ENCODE measurements around the gene PDLIM7. TPM values are rescaled to one million over a fixed set of nuclear protein-coding genes. Genes with fewer than 3 reads are reported as not detected.
A peak's percentile ranks its signal among the peaks of the same experiment; 100 is the strongest.

PDLIM7 gene
- total and polyA plus RNA-seq, 2 of the 8 experiments (the other 6 are each of a cell fraction or from before 2014, with no cell fraction given) = 67.3 to 94.2 TPM

- Histone ChIP-seq H3K4ac (replicated peaks; ENCODE audit: insufficient read length, low read depth, low read length) (peak overlapping the region; percentile 87), H3K9ac (replicated peaks in 1 of 4; ENCODE audit: extremely low read depth in 1 of 4, low read depth in 3 of 4, low read length in 3 of 4) (peak overlapping the region in 3 of 4 experiments; percentile 37 to 75 (median 60); a peak in 5 of 7 replicates), H3K79me1 (ENCODE audit: low read depth, low read length) (no peaks in the 10 kb centered on the region; the same call in none of the 2 replicates), H3K14ac (ENCODE audit: insufficient read length) (no peak overlapping the region), H4K8ac (ENCODE audit: extremely low read depth, insufficient read depth, low read length) (peak overlapping the region; percentile 87), H3K9me3 (ENCODE audit: insufficient read depth in 2 of 2, low read depth in 1 of 2, low read length in 1 of 2) (no peaks in the 10 kb centered on the region), H2BK120ac (replicated peaks; ENCODE audit: low read depth, low read length) (peak overlapping the region; percentile 63), H3K36me3 (ENCODE audit: control insufficient read depth in 2 of 4, insufficient read depth in 4 of 4, low read length in 3 of 4) (no peaks in the 10 kb centered on the region), H2BK5ac (ENCODE audit: low read depth, low read length) (peak overlapping the region; percentile 68; the same call in 1 of the 2 replicates), H3K4me2 (ENCODE audit: insufficient read depth in 1 of 2, low read depth in 2 of 2, low read length in 2 of 2) (peak overlapping the region; percentile 89 to 93), H3K79me2 (ENCODE audit: control insufficient read depth in 1 of 2, insufficient read depth in 2 of 2, low read length in 2 of 2) (no peaks in the 10 kb centered on the region), H4K91ac (replicated peaks; ENCODE audit: insufficient read length, low read length) (peak overlapping the region; percentile 99), H3K23me2 (ENCODE audit: low read depth, low read length) (peaks cover 9% of the 10 kb centered on the region), H3K23ac (ENCODE audit: insufficient read length) (no peak overlapping the region), H2AFZ (ENCODE audit: low read length) (0 out of 2 replicates have a peak overlapping the region, but pooled peaks have one; percentile 14), H3K27ac (ENCODE audit: low read depth, low read length) (peak overlapping the region; percentile 59), H2BK20ac (ENCODE audit: low read length) (no peak overlapping the region), H3K4me3 (ENCODE audit: extremely low read depth in 1 of 4, insufficient read depth in 2 of 4, low read depth in 3 of 4, low read length in 4 of 4) (peak overlapping the region; percentile 33 to 74 (median 53)), H2BK12ac (ENCODE audit: low read depth, low read length) (peak overlapping the region; percentile 20; the same call in 1 of the 2 replicates), H3K18ac (ENCODE audit: extremely low read depth, low read length) (peak overlapping the region; percentile 93), H4K20me1 (replicated peaks in 1 of 2; ENCODE audit: control insufficient read depth in 1 of 2, insufficient read depth in 2 of 2, low read length in 2 of 2) (peaks cover 0 to 7% of the 10 kb centered on the region in 2 experiments), H4K5ac (ENCODE audit: insufficient read length, low read depth, low read length) (peak overlapping the region; percentile 93), H3K4me1 (replicated peaks in 1 of 4; ENCODE audit: control insufficient read depth in 3 of 4, insufficient read depth in 4 of 4, low read length in 3 of 4) (peaks cover 0 to 30% (median 15%) of the 10 kb centered on the region in 4 experiments; a peak in 6 of 7 replicates), H2AK5ac (ENCODE audit: low read depth, low read length) (no peak overlapping the region), H3K56ac (replicated peaks; ENCODE audit: insufficient read length, low read depth, low read length) (no peak overlapping the region), H2BK15ac (ENCODE audit: low read length) (no peak overlapping the region; the same call in 1 of the 2 replicates), H3K27me3 (replicated peaks in 1 of 4; ENCODE audit: control insufficient read depth in 3 of 4, extremely low read depth in 1 of 4, insufficient read depth in 3 of 4, low read length in 3 of 4) (peaks cover 0 to 19% (median 5%) of the 10 kb centered on the region in 4 experiments; a peak in 5 of 7 replicates)
- FAIRE-seq (no peak), DNase-seq (ENCODE audit: low read depth in 1 of 2, low spot score in 2 of 2) (peak in 1 of 2 experiments; percentile 76)
- 14% methylated on average over 19 of the region's 23 CpGs; no CpG with 5 or more reads in 1 of the 2 experiments for WGBS, 2 experiments (ENCODE audit: extremely low coverage in 1 of 2, insufficient coverage in 1 of 2, insufficient read length in 1 of 2, insufficient replicate concordance in 2 of 2, low coverage in 1 of 2, low lambda C conversion rate in 2 of 2, missing lambda C conversion rate in 1 of 2)
- POLR2A ChIA-PET (ENCODE audit: partially characterized antibody) = interaction anchor here (0.7 to 67.5 kb wide), 18 partner anchors 21 to 143 kb away, joined by 3 to 3349 read pairs (median 4); partner anchors contain the start of genes DBN1, DOK3, GRK6 and PDLIM7
- CTCF ChIA-PET (ENCODE audit: partially characterized antibody) = interaction anchor here (0.8 to 23.6 kb wide), 15 partner anchors 10 to 139 kb away, joined by 3 to 430 read pairs (median 5); partner anchors contain the start of genes F12, GRK6, PFN3 and SLC34A1
- no peak; a peak in 1 of 4 replicates for TF ChIP-seq SIN3A (conservative IDR thresholded peaks at IDR 0.05 in 1 of 2, IDR thresholded peaks at IDR 0.05 in 1 of 2; ENCODE audit: low read depth in 1 of 2, low read length in 2 of 2)
- TF ChIP-seq TBP (IDR thresholded peaks at IDR 0.05; ENCODE audit: low read depth, low read length) = peak; percentile 45
- TF ChIP-seq, protein P1, sequence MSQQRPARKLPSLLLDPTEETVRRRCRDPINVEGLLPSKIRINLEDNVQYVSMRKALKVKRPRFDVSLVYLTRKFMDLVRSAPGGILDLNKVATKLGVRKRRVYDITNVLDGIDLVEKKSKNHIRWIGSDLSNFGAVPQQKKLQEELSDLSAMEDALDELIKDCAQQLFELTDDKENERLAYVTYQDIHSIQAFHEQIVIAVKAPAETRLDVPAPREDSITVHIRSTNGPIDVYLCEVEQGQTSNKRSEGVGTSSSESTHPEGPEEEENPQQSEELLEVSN (IDR thresholded peaks at IDR 0.05) = peak; percentile 84
- TF ChIP-seq SP4 (IDR thresholded peaks at IDR 0.05; ENCODE audit: low read length) = no peak
- TF ChIP-seq YY1 (IDR thresholded peaks at IDR 0.05; ENCODE audit: low read depth, low read length) = peak; percentile 54; the same call in 1 of the 2 replicates
- no peak for TF ChIP-seq ZNF274 (IDR thresholded peaks at IDR 0.05; ENCODE audit: borderline replicate concordance, extremely low read depth, low read length)
- TF ChIP-seq TAF1 (IDR thresholded peaks at IDR 0.05; ENCODE audit: low read depth, low read length) = peak; percentile 47; the same call in 1 of the 2 replicates
- TF ChIP-seq RFX5 (IDR thresholded peaks at IDR 0.05; ENCODE audit: borderline replicate concordance, low read depth, low read length) = no peak
- TF ChIP-seq POLR2A (IDR thresholded peaks at IDR 0.05; ENCODE audit: control extremely low read depth in 1 of 2, low read depth in 2 of 2, low read length in 2 of 2) = peak in 1 of 2 experiments; percentile 90; a peak in 2 of 3 replicates
Observed at GRCh38 chr5:177447611-177448243, 49.7 kb downstream of the PDLIM7 start.

Data from H1 (cell line).